ENCODE measurements around the gene MOB3A. TPM values are rescaled to one million over a fixed set of nuclear protein-coding genes. Genes with fewer than 3 reads are reported as not detected.

Gene MOB3A
- total RNA-seq, 5 donors from 2014 or later (not counting 1 experiment from before 2014, with no cell fraction given): 98.6 to 162 (median 142) TPM

DNA sequence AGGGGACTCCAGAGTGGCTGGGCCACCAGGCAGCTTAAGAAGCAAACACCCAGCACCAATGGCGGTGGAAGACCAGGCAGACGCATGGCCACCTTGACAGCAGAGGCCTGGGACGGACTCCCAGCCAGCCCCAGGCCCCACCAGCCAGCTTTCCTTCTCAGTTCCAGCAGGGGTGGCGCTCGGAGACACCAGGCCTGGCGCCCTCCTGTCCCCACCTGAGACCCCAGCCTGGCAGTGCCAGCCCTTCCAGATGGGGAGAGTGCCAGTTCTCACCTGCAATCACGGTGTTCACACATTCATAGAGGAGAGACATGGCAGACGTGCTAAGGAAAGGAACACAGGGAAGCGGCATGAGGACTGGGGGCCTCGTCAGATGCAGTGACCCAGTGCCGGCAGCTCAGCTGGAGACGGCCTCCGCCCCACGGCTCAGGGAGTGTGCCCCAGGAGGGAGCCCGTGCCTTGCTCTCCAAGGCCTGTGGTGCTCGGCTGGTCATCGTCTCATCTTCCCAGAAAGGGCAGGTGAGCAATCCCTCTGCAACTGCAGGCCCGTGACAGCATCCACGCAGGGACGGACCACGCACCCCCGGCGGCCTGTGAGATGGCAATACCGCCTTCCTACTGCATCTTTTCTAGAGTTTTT, 30.9 kb upstream of the MOB3A start:
- H3K27ac ChIP-seq (ENCODE audit: low read length): no peak overlapping the region
- Mint-ChIP-seq H3K4me3 (no peak overlapping the region), H3K36me3 (peaks cover 5% of the 10 kb centered on the region), H3K9me3 (no peaks in the 10 kb centered on the region), H3K27me3 (no peaks in the 10 kb centered on the region), H3K27ac (no peak overlapping the region), H3K4me1 (no peaks in the 10 kb centered on the region)
- H3K9me3 ChIP-seq: no peaks in the 10 kb centered on the region
- H3K4me1 ChIP-seq (ENCODE audit: control insufficient read depth in 1 of 2, extremely low read depth in 1 of 2, insufficient read depth in 2 of 2, low read length in 2 of 2): no peaks in the 10 kb centered on the region
- DNase-seq: no peak
- H3K36me3 ChIP-seq (ENCODE audit: control insufficient read depth in 2 of 2, extremely low read depth in 1 of 2, insufficient read depth in 1 of 2, low read length in 1 of 2): peaks cover 25 to 67% of the 10 kb centered on the region in 2 donors
- POLR2A ChIA-PET: no interaction called here
- WGBS (ENCODE audit: insufficient coverage): 97% methylated on average over 19 of the region's 24 CpGs
- no peak overlapping the region for H3K4me3 ChIP-seq (ENCODE audit: control insufficient read depth in 1 of 2, extremely low read depth in 1 of 2, low read length in 1 of 2)
- ATAC-seq (replicated peaks in 1 of 4): no peak
- H3K27me3 ChIP-seq (replicated peaks in 1 of 2; ENCODE audit: control insufficient read depth in 2 of 2, extremely low read depth in 1 of 2, insufficient read depth in 2 of 2, low read length in 1 of 2): no peaks in the 10 kb centered on the region
- CTCF ChIA-PET: no interaction called here

DNA sequence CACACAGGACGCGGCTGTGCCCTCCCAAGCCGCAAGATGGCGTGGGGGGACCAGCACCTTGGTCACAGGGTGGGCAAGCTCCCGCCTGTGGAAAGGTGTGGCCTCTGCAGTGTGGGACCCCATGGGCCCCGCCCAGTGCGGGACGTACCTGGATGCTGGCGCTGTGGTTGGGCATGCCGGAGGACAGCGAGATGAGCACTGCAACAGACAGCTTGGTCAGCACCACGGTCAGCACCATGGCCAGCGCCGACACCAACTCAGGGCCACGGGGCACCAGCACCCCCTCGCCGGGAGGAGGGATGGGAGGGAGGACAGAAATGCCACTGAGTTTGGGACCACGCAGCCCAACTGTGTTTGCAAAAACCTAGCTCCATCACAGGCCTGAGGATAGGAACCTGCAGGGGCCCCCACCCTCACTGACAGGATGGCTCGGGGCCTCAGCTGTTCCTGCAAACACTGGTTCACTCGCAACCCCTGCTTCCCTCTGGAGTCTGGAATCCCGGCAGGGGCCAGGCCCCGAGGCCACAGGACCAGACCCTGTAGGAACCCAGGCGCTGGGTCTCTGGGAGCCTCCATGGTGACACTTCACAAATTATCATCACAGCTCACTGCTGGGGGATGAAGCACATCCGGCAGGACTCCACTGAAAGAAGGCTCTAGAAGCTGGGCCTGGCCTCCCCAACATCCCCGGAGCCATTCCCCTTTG, 27.7 kb upstream of the MOB3A start:
- Mint-ChIP-seq H3K4me1 (no peaks in the 10 kb centered on the region), H3K27ac (no peak overlapping the region), H3K9me3 (no peaks in the 10 kb centered on the region), H3K27me3 (no peaks in the 10 kb centered on the region), H3K4me3 (no peak overlapping the region), H3K36me3 (peaks cover 27% of the 10 kb centered on the region)
- H3K27me3 ChIP-seq (replicated peaks in 1 of 2; ENCODE audit: control insufficient read depth in 2 of 2, extremely low read depth in 1 of 2, insufficient read depth in 2 of 2, low read length in 1 of 2): no peaks in the 10 kb centered on the region
- no peaks in the 10 kb centered on the region for H3K9me3 ChIP-seq
- H3K36me3 ChIP-seq (ENCODE audit: control insufficient read depth in 2 of 2, extremely low read depth in 1 of 2, insufficient read depth in 1 of 2, low read length in 1 of 2): peaks cover 33 to 65% of the 10 kb centered on the region in 2 donors
- ChIA-PET POLR2A (no interaction called here), CTCF (no interaction called here)
- 91% methylated on average over 21 of the region's 25 CpGs for WGBS (ENCODE audit: insufficient coverage)
- DNase-seq (peak in 3 of 35 experiments; percentile 15 to 27 (median 20)), ATAC-seq (replicated peaks in 1 of 4) (peak in 1 of 4 experiments; percentile 23)
- H3K4me1 ChIP-seq (ENCODE audit: control insufficient read depth in 1 of 2, extremely low read depth in 1 of 2, insufficient read depth in 2 of 2, low read length in 2 of 2): no peaks in the 10 kb centered on the region
- H3K27ac ChIP-seq (ENCODE audit: low read length): no peak overlapping the region
- no peak overlapping the region for H3K4me3 ChIP-seq (ENCODE audit: control insufficient read depth in 1 of 2, extremely low read depth in 1 of 2, low read length in 1 of 2)

DNA sequence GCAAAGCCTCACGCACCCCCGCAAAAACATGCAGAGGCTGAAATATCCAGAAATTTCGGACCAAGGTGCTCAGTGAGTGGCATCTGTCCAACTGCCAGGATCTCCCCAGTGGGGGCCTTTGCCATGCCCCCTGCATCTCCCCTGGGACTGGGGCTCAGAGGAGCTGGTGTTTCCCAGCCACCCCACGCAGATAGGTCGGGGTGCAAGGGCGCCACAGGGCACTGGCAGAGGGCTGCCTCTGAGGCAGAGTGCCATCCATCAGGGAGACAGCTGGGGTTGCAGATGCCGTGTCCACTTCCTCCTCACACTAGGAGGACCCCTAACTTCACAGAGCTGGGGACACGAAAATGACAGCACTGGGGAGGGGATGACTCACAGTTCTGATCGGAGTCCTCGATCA, 26.9 kb upstream of the MOB3A start:
- Histone ChIP-seq H3K4me1 (ENCODE audit: control insufficient read depth in 1 of 2, extremely low read depth in 1 of 2, insufficient read depth in 2 of 2, low read length in 2 of 2) (no peaks in the 10 kb centered on the region), H3K27me3 (replicated peaks in 1 of 2; ENCODE audit: control insufficient read depth in 2 of 2, extremely low read depth in 1 of 2, insufficient read depth in 2 of 2, low read length in 1 of 2) (no peaks in the 10 kb centered on the region), H3K4me3 (ENCODE audit: control insufficient read depth in 1 of 2, extremely low read depth in 1 of 2, low read length in 1 of 2) (no peak overlapping the region), H3K27ac (ENCODE audit: low read length) (no peak overlapping the region), H3K36me3 (ENCODE audit: control insufficient read depth in 2 of 2, extremely low read depth in 1 of 2, insufficient read depth in 1 of 2, low read length in 1 of 2) (peaks cover 36 to 71% of the 10 kb centered on the region in 2 donors), H3K9me3 (no peaks in the 10 kb centered on the region)
- WGBS (ENCODE audit: insufficient coverage): 99% methylated on average over 9 of the region's 10 CpGs
- ChIA-PET POLR2A (no interaction called here), CTCF (no interaction called here)
- Mint-ChIP-seq H3K4me1 (no peaks in the 10 kb centered on the region), H3K36me3 (peaks cover 34% of the 10 kb centered on the region), H3K4me3 (no peak overlapping the region), H3K27ac (no peak overlapping the region), H3K27me3 (no peaks in the 10 kb centered on the region), H3K9me3 (no peaks in the 10 kb centered on the region)
- ATAC-seq (replicated peaks in 1 of 4) (no peak), DNase-seq (no peak)

DNA sequence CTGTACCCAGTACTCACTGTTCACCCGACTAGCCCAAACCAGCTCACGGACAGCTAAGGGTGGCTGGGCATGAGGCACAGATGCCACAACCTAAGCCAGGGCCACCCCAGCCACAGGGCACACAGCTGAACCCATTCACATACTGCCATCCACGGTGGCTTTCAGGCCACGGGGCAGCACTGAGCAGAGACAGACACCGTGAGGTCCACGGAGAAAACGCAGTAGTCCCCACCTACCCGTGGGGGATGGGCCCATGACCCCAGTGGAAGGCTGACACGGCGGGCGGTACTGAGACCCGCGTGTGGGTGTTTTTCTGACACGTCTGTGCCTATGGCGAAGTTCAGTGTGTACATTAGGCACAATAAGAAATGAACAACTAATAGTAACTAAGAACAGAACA, 26.1 kb upstream of the MOB3A start:
- no peaks in the 10 kb centered on the region for H3K9me3 Mint-ChIP-seq
- DNase-seq: no peak
- Histone ChIP-seq H3K27me3 (replicated peaks in 1 of 2; ENCODE audit: control insufficient read depth in 2 of 2, extremely low read depth in 1 of 2, insufficient read depth in 2 of 2, low read length in 1 of 2) (no peaks in the 10 kb centered on the region), H3K9me3 (no peaks in the 10 kb centered on the region), H3K36me3 (ENCODE audit: control insufficient read depth in 2 of 2, extremely low read depth in 1 of 2, insufficient read depth in 1 of 2, low read length in 1 of 2) (peaks cover 31 to 73% of the 10 kb centered on the region in 2 donors), H3K4me1 (ENCODE audit: control insufficient read depth in 1 of 2, extremely low read depth in 1 of 2, insufficient read depth in 2 of 2, low read length in 2 of 2) (no peaks in the 10 kb centered on the region), H3K27ac (ENCODE audit: low read length) (no peak overlapping the region), H3K4me3 (ENCODE audit: control insufficient read depth in 1 of 2, extremely low read depth in 1 of 2, low read length in 1 of 2) (no peak overlapping the region)
- 86% methylated on average over 13 of the region's 15 CpGs for WGBS (ENCODE audit: insufficient coverage)
- CTCF ChIA-PET: no interaction called here
- no peak overlapping the region for H3K4me3 Mint-ChIP-seq
- POLR2A ChIA-PET: no interaction called here
- no peak overlapping the region for H3K27ac Mint-ChIP-seq
- H3K27me3 Mint-ChIP-seq: no peaks in the 10 kb centered on the region
- H3K4me1 Mint-ChIP-seq: no peaks in the 10 kb centered on the region
- H3K36me3 Mint-ChIP-seq: peaks cover 37% of the 10 kb centered on the region
- ATAC-seq (replicated peaks in 1 of 4): peak in 1 of 4 experiments; percentile 28

DNA sequence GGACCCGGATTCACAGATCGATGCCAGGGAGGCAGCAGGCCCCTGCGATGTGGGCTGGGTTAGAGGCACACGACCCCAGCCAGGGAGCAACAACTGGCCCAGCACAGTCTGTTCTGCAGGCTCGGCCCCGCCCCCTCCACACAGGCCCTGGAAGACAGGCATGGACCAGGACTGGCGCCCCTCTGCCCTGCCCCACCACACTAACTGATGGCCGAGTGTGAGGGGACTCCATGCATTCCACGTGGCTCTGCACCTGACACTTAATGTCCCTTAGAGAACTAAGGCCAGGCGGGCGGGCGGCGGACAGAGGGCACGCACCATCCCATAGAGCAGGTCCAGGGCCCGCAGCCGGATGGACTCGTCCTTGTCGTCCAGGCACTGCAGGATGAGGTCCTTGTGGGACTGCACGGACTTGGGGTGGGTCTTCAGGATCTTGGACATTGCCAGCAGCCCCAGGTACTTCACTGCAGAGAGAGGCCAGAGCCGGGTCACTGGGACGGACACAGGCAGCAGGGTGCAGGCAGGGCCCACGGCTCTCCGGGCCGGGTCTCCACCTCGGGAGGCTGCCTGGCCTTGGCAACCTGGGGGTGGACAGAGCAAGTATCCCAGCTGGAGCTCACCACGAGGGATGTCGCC, 25.4 kb upstream of the MOB3A start:
- Mint-ChIP-seq H3K36me3 (peaks cover 37% of the 10 kb centered on the region), H3K4me1 (no peaks in the 10 kb centered on the region), H3K9me3 (no peaks in the 10 kb centered on the region), H3K27ac (no peak overlapping the region), H3K4me3 (no peak overlapping the region), H3K27me3 (no peaks in the 10 kb centered on the region)
- peaks cover 30 to 74% of the 10 kb centered on the region in 2 donors for H3K36me3 ChIP-seq (ENCODE audit: control insufficient read depth in 2 of 2, extremely low read depth in 1 of 2, insufficient read depth in 1 of 2, low read length in 1 of 2)
- ChIA-PET CTCF (no interaction called here), POLR2A (no interaction called here)
- no peaks in the 10 kb centered on the region for H3K9me3 ChIP-seq
- no peaks in the 10 kb centered on the region for H3K4me1 ChIP-seq (ENCODE audit: control insufficient read depth in 1 of 2, extremely low read depth in 1 of 2, insufficient read depth in 2 of 2, low read length in 2 of 2)
- DNase-seq (no peak), ATAC-seq (replicated peaks in 1 of 4) (no peak)
- no peak overlapping the region for H3K27ac ChIP-seq (ENCODE audit: low read length)
- 96% methylated on average over 26 of the region's 27 CpGs for WGBS (ENCODE audit: insufficient coverage)
- no peak overlapping the region for H3K4me3 ChIP-seq (ENCODE audit: control insufficient read depth in 1 of 2, extremely low read depth in 1 of 2, low read length in 1 of 2)
- no peaks in the 10 kb centered on the region for H3K27me3 ChIP-seq (replicated peaks in 1 of 2; ENCODE audit: control insufficient read depth in 2 of 2, extremely low read depth in 1 of 2, insufficient read depth in 2 of 2, low read length in 1 of 2)

DNA sequence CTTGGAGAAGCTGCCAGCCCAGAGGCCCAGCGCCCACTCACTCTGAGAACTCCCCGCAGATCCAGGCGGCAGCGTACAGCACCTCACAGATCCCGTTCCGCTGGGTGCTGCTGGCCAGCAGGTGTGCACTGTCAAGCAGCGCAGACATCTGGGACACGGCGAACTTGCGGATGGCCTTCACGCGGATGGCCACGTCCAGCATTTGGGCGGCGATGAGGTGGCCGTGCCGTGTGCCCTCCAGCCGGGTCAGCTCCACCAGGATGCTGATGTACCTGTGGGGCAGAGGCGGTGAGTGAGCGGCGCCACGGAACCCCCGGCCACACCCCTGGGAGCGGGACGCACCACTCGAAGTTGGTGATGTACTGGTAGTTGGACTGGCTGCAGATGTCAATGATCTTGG, 24.7 kb upstream of the MOB3A start:
- Mint-ChIP-seq H3K9me3 (no peaks in the 10 kb centered on the region), H3K4me1 (no peaks in the 10 kb centered on the region), H3K36me3 (peaks cover 37% of the 10 kb centered on the region), H3K27ac (no peak overlapping the region), H3K27me3 (no peaks in the 10 kb centered on the region), H3K4me3 (no peak overlapping the region)
- no peaks in the 10 kb centered on the region for H3K27me3 ChIP-seq (replicated peaks in 1 of 2; ENCODE audit: control insufficient read depth in 2 of 2, extremely low read depth in 1 of 2, insufficient read depth in 2 of 2, low read length in 1 of 2)
- H3K4me3 ChIP-seq (ENCODE audit: control insufficient read depth in 1 of 2, extremely low read depth in 1 of 2, low read length in 1 of 2): no peak overlapping the region
- WGBS (ENCODE audit: insufficient coverage): 98% methylated on average over 24 of the region's 26 CpGs
- H3K27ac ChIP-seq (ENCODE audit: low read length): no peak overlapping the region
- POLR2A ChIA-PET: interaction anchor here in 1 of 2 donors (0.6 kb wide), 1 partner anchor 19 kb away, joined by 10 read pairs; no protein-coding TSS in a partner anchor
- no peak for DNase-seq
- CTCF ChIA-PET: no interaction called here
- H3K4me1 ChIP-seq (ENCODE audit: control insufficient read depth in 1 of 2, extremely low read depth in 1 of 2, insufficient read depth in 2 of 2, low read length in 2 of 2): no peaks in the 10 kb centered on the region
- peaks cover 34 to 81% of the 10 kb centered on the region in 2 donors for H3K36me3 ChIP-seq (ENCODE audit: control insufficient read depth in 2 of 2, extremely low read depth in 1 of 2, insufficient read depth in 1 of 2, low read length in 1 of 2)
- no peak for ATAC-seq (replicated peaks in 1 of 4)
- no peaks in the 10 kb centered on the region for H3K9me3 ChIP-seq

Measured in T-cell (primary cell).